Neural cell (in vitro differentiated cells): Measurements from ENCODE around the gene UGP2. TPM values are rescaled to one million over a fixed set of nuclear protein-coding genes. Genes with fewer than 3 reads are reported as not detected.

Experiments
- H2AFZ ChIP-seq: fragments of 200-600, 300-800 bp; sonication (generic), shearing (Covaris generic); 2 replicates; pipeline ENCODE4 v1.6.0; 2014; ENCODE audit warnings: low read depth, mild to moderate bottlenecking, antibody characterized with exemption, low read length, moderate library complexity
- H3F3A ChIP-seq: fragments of 200-600 bp; shearing (Covaris generic); 2 replicates; pipeline ENCODE4 v1.6.1; 2016; ENCODE audit warnings: mild to moderate bottlenecking, moderate library complexity, mixed read lengths, antibody characterized with exemption, low read length; ENCODE audit not compliant: insufficient read depth, poor library complexity, severe bottlenecking
- H3K27ac ChIP-seq: fragments of 200-600, 300-800 bp; sonication (generic), shearing (Covaris generic); 2 replicates; pipeline ENCODE4 v1.5.1; 2014; ENCODE audit warnings: mild to moderate bottlenecking, low read length, moderate library complexity
- H3K27me3 ChIP-seq: fragments of 300-800, 200-600 bp; sonication (generic), shearing (Covaris generic); 2 replicates; pipeline ENCODE4 v1.6.0; 2014; ENCODE audit warnings: mild to moderate bottlenecking, low read depth, low read length, moderate library complexity; ENCODE audit not compliant: insufficient read depth
- H3K36me3 ChIP-seq: fragments of 300-800, 200-600 bp; sonication (generic), shearing (Covaris generic); 2 replicates; pipeline ENCODE4 v1.5.1; 2014; ENCODE audit warnings: mild to moderate bottlenecking, antibody characterized with exemption, low read length, moderate library complexity; ENCODE audit not compliant: insufficient read depth
- H3K4me2 ChIP-seq: fragments of 300-800, 200-600 bp; sonication (generic), shearing (Covaris generic); 2 replicates; pipeline ENCODE4 v1.6.0; 2014; ENCODE audit warnings: mild to moderate bottlenecking, low read length
- H3K4me3 ChIP-seq: fragments of 300-800, 200-600 bp; sonication (generic), shearing (Covaris generic); 2 replicates; pipeline ENCODE4 v1.5.1; 2014; ENCODE audit warnings: mild to moderate bottlenecking, low read length, moderate library complexity
- H3K79me2 ChIP-seq: fragments of 200-600 bp; shearing (Covaris generic); replicated peaks from 2 replicates; pipeline ENCODE4 v1.6.0; 2014; ENCODE audit warnings: mild to moderate bottlenecking, low read length, moderate library complexity; ENCODE audit not compliant: insufficient read depth
- H3K9ac ChIP-seq: fragments of 300-800, 200-600 bp; sonication (generic), shearing (Covaris generic); 2 replicates; pipeline ENCODE4 v1.6.1; 2016; ENCODE audit warnings: mild to moderate bottlenecking, low read length, mixed read lengths
- H3K9me2 ChIP-seq: fragments of 200-600 bp; shearing (Covaris generic); 2 replicates; pipeline ENCODE4 v1.6.1; 2016; ENCODE audit warnings: mild to moderate bottlenecking, low read length, mixed read lengths; ENCODE audit not compliant: insufficient read depth
- H3K9me3 ChIP-seq: fragments of 200-600, 300-800 bp; sonication (generic), shearing (Covaris generic); 2 replicates; pipeline ENCODE4 v1.6.1; 2016; ENCODE audit warnings: mild to moderate bottlenecking, mixed run types, low read length, moderate library complexity, mixed read lengths
- H4K20me1 ChIP-seq: fragments of 200-600 bp; shearing (Covaris generic); 2 replicates; pipeline ENCODE4 v1.6.1; 2016; ENCODE audit warnings: mild to moderate bottlenecking, mixed run types; ENCODE audit not compliant: insufficient read depth
- CTCF ChIP-seq: fragments of 450-650 bp; IDR thresholded peaks from 2 replicates; pipeline ENCODE4 v1.5.1; 2014; ENCODE audit warnings: antibody characterized with exemption, mild to moderate bottlenecking, moderate library complexity; ENCODE audit not compliant: poor library complexity, severe bottlenecking
- EP300 ChIP-seq: fragments of 450-650 bp; conservative IDR thresholded peaks from 2 replicates; pipeline ENCODE4 v1.6.1; 2014; ENCODE audit warnings: antibody characterized with exemption, mild to moderate bottlenecking, moderate library complexity; ENCODE audit not compliant: poor library complexity, severe bottlenecking
- EZH2 ChIP-seq: fragments of 200-600, 300-800 bp; shearing (Covaris generic), sonication (generic); IDR thresholded peaks from 2 replicates; pipeline ENCODE4 v1.6.1; 2014; ENCODE audit warnings: antibody characterized with exemption, low read length, borderline replicate concordance, mild to moderate bottlenecking; ENCODE audit not compliant: insufficient read depth, poor library complexity, severe bottlenecking
- MXI1 ChIP-seq: fragments of 450-650 bp; conservative IDR thresholded peaks from 2 replicates; pipeline ENCODE4 v1.6.1; 2014; ENCODE audit warnings: antibody characterized with exemption, mild to moderate bottlenecking; ENCODE audit not compliant: poor library complexity, severe bottlenecking
- POLR2AphosphoS5 ChIP-seq: IDR thresholded peaks from 2 replicates; pipeline ENCODE4 v1.6.1; 2012
- RAD21 ChIP-seq: fragments of 450-650 bp; conservative IDR thresholded peaks from 2 replicates; pipeline ENCODE4 v1.6.1; 2014; ENCODE audit warnings: antibody characterized with exemption, mild to moderate bottlenecking, moderate library complexity
- REST ChIP-seq: IDR thresholded peaks from 2 replicates; pipeline ENCODE4 v1.6.1; 2012; ENCODE audit warnings: borderline replicate concordance
- SMC3 ChIP-seq: fragments of 450-650 bp; conservative IDR thresholded peaks from 2 replicates; pipeline ENCODE4 v1.6.1; 2014; ENCODE audit warnings: antibody characterized with exemption, mild to moderate bottlenecking, moderate library complexity; ENCODE audit not compliant: poor library complexity
- TAF1 ChIP-seq: IDR thresholded peaks from 2 replicates; pipeline ENCODE4 v1.6.1; 2012; ENCODE audit warnings: low read depth
- polyA plus RNA-seq: library from polyadenylated mRNA; depleted of rRNA; stranded (reverse); fragments of >200 nt; gene quantifications from 2 replicates; pipeline ENCODE4 v1.2.3, GENCODE V29; 2014

UGP2 gene
- polyA plus RNA-seq, 1 donor from 2014 or later: 55.6 TPM

DNA sequence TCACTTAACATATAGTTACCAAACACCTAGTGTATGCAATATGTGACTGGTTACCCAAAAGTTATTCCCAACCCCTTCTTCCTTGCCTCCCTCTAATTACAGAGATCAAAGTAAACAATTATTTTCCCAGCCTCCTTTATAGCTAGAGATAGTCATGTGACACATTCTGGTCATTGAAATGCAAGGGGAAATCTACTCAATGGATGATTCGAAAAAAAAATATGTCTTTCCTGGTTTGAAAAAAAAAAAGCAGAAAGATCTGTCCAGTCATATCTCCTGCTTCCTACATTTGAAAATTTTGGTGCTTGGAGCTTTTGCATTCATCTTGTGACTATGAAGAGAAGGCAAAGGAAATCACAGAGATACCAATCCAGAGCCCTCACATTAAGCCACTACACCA is 27.6 kb upstream of the UGP2 start:
- Histone ChIP-seq H3K27ac (no peak overlapping the region), H2AFZ (no peak overlapping the region), H3K4me2 (no peak overlapping the region)

DNA sequence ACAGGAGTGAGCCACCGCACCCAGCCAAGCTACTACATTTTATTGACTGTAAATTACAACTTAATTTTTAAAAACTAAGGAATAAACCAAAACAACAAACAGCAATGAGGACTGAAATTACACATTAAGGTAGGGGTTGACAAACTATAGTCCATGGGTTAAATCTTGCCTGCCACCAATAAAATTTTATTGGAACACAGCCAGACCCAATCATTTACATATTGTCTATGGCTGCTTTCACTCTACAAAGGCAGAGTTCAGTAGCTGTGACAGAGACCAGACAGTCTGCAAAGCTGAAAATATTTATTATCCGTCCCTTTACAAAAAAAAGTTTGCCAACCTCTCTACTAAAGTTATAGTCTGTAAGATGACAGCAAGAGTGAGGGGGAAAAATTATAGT is 24.3 kb upstream of the UGP2 start:
- H3K9ac ChIP-seq: no peak overlapping the region
- H3F3A ChIP-seq: no peaks in the 10 kb centered on the region
- H3K27ac ChIP-seq: no peak overlapping the region
- TF ChIP-seq SMC3 (no peak), TAF1 (no peak), MXI1 (no peak), POLR2AphosphoS5 (no peak), EP300 (no peak), REST (no peak), RAD21 (no peak), EZH2 (no peak), CTCF (no peak)
- no peak overlapping the region for H2AFZ ChIP-seq
- H3K4me2 ChIP-seq: no peak overlapping the region
- no peaks in the 10 kb centered on the region for H3K27me3 ChIP-seq
- H3K79me2 ChIP-seq: no peaks in the 10 kb centered on the region
- H3K9me3 ChIP-seq: no peaks in the 10 kb centered on the region
- no peak overlapping the region for H3K4me3 ChIP-seq
- H4K20me1 ChIP-seq: no peaks in the 10 kb centered on the region
- H3K36me3 ChIP-seq: no peaks in the 10 kb centered on the region
- no peaks in the 10 kb centered on the region for H3K9me2 ChIP-seq

More for the DNA sequence above, 27.6 kb upstream of the UGP2 start:
- no peaks in the 10 kb centered on the region for H3K27me3 ChIP-seq
- H3K9me3 ChIP-seq: no peaks in the 10 kb centered on the region
- TF ChIP-seq CTCF (no peak), SMC3 (no peak), REST (no peak)
- H3F3A ChIP-seq: no peaks in the 10 kb centered on the region
- no peaks in the 10 kb centered on the region for H4K20me1 ChIP-seq
- H3K4me3 ChIP-seq: no peak overlapping the region
- no peaks in the 10 kb centered on the region for H3K79me2 ChIP-seq
- no peaks in the 10 kb centered on the region for H3K36me3 ChIP-seq
- no peak overlapping the region for H3K9ac ChIP-seq
- H3K9me2 ChIP-seq: no peaks in the 10 kb centered on the region
